ENCODE data around the gene SLC13A2.

Gene SLC13A2

DNA sequence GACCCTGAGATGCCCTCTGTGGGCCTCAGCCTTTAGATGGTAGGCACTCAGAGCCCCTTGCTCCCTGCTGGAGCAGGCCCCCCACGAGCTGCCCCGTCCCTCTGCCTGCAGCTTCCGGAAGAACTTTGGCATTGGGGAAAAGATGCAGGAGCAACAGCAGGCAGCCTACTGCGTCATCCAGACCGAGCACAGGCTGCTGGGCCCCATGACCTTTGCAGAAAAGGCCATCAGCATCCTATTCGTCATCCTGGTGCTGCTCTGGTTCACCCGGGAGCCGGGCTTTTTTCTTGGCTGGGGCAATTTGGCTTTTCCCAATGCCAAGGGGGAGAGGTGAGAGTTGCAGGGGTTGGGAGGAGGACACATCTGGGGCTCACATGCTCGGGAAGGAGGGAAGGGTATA, 20.0 kb downstream of the SLC13A2 start:
- DNase-seq (ENCODE audit: low spot score): peak; percentile 41

DNA sequence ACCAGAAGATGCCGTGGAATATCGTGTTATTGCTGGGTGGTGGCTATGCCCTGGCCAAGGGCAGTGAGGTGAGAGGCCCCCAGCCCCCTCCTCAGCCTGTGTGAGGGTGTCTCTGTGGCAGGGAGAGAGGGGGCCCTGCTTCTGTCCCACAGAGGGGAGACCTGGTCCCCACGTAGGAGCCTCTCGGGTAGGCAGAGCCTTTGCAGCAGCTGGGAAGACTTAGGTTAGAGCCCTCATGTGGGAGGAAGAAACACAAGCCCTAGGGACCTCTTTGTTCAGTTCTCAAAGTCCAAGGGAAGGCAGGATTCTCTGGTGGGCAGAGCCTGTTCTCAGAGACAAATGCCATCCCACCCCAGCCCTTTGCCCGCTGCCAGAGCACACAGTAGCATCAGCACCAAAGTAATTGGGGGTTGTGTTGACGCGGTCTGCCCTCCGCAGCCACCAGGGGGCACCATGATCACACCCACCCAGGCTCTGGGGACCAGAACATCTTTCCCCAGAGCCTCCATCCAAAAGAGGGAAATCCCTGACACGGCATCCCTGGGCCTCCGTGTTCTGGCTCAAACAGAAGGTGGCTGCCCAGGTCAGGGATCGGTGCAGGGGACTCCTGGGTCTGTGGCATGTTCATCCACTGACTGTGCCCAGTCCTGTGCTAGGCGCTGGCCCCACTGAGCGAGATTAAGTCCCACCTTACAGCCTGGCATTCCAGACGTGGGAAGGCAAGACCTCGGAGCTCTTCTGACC, 21.2 kb downstream of the SLC13A2 start:
- DNase-seq (ENCODE audit: low spot score): peak; percentile 93

DNA sequence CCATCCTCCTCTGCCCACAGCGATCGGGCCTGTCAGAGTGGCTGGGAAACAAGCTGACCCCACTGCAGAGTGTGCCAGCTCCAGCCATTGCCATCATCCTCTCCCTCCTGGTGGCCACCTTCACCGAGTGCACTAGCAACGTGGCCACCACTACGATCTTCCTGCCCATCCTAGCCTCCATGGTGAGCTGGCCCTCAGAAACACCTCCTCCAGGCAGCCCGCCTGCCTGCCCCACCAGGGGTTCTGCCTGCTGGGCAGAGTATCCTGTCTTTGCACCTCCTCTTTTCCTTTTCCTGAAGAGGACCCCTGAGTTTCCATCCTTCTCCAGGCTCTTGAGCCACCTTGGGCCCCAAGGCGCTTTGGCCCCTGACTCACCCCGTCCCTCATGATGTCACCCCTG, 22.2 kb downstream of the SLC13A2 start:
- no peak for DNase-seq (ENCODE audit: low spot score)

DNA sequence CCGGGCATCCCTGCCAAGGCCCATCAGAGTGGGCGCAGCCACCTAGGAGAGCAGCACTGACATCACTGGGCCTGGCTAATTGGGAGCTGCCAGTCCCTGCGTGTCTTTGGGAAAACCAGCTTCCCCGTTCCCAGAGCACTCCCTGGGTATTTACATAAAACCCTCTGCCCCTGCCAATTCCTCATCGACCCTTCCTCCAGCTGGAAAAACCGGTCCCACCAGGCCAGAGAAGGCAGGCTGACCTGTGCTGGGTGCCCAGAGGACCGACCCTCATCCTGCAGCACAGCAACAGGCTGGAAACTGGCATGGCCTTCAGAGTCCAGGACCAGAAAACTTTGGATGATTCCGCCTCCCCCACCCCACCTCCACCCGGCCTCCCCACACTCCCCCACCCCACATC, 24.5 kb downstream of the SLC13A2 start:
- no peak for DNase-seq (ENCODE audit: low spot score)

DNA sequence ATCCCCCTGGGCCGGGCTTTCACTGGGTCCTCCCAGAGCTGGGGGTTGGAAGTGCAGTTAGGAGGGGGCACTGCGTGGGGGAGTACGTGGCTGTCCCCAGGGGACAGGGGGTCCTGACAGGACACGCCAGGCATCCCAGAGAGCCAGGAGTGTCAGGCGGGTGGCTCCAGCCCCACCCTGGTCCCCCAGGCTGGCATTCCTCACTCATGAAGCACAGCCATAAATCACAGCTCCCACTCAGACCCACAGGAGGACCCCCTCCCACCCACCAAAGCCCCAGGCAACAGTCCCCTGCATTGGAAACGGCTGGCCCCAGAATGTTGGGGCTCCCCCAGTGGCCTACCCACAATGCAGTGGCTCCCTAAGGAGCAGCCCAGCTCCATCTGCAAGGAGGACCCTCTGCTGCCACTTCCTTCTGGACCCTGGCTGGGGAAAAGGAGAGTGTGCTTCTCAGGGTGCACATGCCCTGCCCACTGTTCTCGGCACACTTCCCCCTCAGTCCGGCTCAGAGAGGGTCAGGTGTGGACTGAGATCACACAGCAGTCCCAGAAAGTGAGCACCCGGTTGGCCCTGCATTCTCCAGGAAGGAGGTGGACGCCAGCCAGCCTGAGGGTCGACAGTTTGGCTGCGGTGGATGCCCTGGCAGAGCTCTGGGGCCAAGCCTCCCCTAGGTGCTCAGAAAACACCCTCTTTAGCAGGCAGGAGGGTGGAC, 25.4 kb downstream of the SLC13A2 start:
- no peak for DNase-seq (ENCODE audit: low spot score)

DNA sequence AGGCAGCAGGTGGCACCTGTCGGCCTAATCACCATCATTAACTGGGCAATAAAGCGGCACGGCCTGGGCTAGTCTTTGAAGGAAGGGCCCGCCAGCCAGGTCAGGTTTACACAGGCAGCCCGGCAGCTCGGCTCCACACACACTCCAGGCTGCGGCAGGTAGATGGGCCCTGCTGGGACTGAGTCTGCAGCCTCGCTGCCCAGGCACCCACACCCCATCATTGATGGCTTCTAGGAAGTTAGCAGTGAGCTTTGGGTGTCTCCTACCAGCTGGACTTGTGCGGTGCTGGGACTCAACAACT, 25.9 kb downstream of the SLC13A2 start:
- DNase-seq (ENCODE audit: low spot score): no peak

DNA sequence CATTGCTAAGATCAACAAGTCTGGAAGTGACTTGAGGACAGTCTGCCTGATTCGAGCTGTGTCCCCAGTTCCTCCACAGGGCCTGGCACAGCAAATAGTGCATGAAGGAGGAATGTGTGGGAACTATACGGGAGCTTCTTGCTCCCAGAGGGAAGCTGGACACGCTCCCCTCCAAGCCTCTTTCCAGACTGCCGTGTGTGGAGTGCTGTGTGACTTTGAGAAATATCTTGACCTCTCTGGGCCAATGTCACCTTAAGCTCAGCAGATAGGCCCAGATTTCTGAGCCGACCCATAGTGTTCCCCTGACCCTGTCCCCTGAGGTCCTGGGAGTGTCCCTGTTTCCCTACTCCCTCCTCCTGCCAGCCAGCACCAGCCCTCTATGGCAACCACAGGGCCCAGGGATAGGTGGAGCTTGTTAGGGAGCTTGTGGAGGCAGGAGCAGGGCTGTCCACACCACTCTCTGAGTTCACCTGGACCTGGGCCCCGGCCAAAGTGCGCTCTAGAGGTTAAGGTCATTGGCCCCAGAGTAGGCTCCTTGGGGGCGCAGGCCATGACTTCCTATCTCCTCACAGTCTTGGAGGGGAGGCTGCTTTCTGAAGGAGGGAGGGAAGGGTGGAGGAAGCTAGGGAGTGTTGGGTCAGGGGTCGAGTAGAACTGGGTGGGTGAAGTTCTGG, 26.4 kb downstream of the SLC13A2 start:
- DNase-seq (ENCODE audit: low spot score): no peak

DNA sequence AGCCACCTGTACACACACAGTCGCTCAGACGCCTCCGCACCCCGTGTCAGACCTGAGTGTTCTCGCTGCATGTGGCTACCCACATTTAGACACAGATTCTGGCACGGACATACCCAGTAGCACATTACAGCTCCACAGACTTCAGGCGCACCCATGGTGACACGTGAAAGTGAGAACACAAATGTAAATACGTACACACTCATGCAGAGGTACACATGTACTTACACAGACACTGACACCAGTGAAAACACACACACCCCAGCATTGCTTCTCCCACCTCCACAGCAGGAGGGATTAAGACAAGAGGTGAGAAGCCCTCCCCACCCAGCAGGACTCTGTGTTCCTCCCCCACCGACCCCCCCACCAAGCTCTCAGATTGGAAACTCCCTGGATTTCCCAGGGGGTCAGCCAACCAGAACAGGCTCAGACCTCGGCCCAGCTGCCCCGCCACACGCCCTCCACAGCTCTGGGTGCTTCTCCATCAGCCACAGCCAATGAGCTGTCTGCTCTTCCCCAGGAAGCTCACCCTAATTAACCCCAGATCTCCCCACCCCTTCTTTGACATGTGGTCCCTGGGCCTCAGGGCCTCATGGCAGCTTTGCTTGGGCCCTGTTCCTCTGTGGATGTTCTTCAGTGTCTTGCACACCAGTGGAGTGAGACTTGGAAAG, 27.4 kb downstream of the SLC13A2 start:
- DNase-seq (ENCODE audit: low spot score): no peak

DNA sequence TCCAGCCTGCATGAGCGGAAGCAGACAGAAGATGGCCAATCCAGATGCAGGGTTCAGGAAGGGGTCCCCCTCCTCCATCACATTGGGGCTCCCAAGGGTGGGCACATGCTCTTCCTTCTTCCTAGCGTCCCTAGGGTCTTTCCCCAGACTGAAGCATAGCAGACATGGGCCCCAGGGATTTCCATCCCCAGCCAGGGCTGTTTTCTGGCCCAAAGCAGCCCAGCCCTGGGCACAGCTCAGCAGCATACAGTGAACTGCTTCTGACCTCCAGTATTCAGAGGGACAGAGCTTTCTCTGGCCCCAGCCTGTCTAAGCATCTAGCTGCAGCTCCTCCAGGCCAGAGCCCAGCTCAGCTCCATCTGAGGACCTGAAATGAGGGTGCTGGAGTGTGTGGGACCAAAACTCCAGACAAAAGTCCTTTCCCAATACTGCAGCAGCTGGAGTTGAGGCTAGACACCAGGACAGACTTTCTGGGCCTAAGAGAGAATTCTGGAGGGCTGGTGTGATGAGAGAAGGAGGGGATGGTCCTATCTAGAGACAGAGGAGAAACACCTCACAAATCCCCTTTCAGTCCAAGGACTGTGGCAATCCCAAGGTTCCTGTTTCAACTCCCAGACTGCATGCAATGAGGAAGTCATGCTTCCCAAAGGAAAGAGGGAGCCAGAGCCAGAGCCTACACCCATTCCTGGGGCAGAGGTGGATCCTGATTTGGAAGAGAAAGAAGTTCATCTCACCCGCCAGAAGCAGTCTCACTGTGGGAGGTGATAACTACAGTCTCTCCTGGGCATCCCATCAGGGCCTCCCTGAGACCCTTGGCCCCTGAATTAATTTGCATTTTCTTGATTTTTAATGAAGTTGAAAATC, 28.2 kb downstream of the SLC13A2 start:
- no peak for DNase-seq (ENCODE audit: low spot score)

DNA sequence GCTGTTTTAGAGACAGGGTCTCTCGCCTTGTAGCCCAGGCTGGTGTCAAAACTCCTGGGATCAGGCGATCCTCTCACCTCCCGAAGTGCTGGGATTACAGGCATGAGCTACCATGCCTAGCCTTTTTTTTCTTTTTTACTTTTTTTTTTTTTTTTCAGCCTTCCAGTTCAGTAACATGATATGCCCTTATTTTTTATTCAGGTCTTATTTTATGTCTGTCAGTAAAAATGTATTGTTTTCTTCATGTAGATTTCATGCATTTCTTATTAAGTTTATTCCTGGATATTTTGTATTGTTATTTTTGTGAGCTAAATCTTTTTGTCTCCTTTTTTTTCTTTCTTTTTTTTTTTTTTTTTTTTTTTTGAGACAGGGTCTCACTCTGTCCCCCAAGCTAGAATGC, 30.0 kb downstream of the SLC13A2 start:
- no peak for DNase-seq (ENCODE audit: low spot score)

DNA sequence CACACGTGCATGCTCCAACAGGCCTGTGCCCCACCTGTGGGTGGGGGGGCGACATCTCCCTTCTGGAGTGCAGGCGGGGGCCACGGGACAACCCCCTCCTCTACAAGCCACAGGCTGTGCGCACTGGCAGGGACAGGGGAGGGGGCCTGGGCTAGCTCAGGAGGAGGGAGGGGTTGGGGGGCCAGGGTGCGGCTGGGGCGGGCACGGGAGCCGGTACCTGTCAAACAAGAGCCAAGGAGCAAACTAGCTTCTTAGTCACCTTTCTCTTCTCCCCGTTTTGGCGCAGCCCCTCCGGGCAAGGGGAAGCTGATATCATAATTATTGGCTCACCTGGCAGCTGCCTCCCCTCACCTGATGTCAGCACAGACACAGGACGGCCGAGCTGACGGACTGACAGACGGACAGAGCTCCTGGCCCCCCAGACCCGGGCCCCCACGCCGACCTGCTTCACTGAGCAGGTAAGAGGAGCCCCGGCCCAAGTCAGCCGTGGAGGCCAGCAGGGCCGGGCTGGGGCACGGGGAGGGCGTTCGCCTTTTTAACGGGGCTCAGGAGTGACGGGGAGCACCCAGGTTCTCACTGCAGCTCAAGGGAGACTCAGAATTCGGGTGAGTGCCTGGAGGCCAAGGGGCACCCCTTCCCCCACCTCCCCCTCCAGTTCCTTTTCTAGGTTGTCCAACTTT, 32.7 kb downstream of the SLC13A2 start, which contains the start of gene FOXN1:
FOXN1 (plus strand) TSS at position 363 of the 680 bp plus-strand sequence. CDS start 17,622 bp downstream, outside the sequence.
- no peak for DNase-seq (ENCODE audit: low spot score)

DNA sequence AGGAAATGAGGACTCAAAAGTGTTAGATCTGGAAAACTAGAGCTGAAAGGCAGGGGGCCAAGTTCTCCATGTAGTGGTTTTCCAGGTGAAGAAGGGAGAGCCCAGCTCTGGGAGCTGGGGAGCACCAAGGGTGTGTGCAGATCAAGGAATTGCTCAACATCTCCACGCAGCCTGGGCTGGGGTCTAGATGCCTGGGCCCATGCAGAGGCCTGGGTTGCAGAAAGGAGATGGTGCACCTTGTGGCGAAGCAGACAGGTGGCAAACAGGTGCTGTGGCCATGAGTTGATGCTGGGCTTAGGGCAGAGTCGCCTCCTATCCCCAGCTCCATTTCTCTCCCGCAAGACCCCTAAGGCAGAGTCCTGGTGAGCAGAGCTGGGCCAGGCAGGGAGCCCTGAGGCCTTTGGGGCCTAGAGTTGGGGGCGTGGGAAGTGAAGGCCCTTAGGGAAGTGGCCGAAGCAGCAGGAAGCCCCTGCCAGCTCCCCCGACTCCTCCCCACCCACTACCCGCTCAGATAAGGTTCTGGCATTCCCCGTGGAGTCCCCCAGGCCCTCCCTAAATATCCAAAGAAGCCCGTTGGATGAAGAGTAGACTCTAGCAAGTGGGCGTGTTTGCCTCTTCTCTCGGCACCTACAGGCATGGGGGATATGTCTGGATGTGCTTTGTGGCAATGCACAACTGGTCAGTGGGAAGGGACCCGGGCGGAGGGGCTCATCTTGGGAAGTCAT, 33.5 kb downstream of the SLC13A2 start:
- DNase-seq (ENCODE audit: low spot score): no peak

DNA sequence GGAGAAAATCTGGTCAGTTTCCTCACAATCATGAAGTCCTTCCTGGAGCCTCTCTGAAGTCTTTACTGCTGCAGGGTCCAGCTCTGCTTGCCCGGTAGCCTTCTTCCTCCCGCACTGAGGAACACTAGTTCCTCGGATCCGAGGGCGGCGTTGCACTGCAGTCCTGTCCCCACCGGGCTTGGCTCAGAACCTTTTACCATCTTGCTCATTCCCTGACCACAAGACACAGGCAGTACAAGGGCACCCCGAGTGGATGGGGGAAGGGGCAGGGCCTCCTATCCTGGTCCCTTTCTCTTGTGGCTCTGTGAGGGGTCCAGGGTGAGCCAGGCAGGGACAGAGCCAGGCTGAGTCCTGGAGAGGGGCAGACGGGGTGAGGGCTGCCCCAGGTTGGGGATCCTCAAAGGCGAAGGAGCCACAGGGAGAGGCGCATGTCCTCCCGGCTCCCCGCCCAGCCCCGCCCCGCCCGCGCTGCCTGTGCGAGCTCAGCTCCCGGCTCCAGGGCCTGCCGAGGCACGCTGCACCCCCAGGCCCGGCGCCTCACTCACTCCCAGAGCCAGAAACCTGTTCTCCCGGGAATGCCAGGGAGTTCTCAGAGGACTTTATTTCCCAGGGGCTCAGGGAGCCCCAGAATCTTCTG, 34.2 kb downstream of the SLC13A2 start:
- peak; percentile 35 for DNase-seq (ENCODE audit: low spot score)

DNA sequence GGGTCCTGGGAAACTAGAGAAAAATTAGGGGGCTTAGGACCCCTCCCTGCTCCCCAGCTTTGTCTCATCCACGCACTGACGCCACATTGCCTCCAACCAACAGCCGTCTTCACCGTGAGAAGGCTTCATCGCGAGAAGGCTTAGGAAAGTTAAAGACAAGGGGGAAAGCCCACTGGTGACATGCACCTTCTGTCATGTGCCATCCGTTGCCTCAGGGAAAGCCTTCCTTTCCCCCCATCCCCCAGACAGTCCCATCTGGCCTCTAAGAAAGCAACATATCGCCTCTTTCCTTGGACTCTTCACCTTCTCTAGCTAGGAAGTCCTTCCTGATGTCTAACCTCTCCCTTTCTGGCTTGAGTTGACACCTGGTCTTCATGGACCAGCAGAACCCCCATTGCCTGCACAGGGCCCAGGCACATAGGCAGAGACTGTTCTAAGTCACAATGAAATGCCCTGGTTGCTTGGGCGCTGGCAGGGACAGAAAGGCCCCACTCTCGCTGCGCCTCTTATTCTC, 34.8 kb downstream of the SLC13A2 start:
- no peak for DNase-seq (ENCODE audit: low spot score)

DNA sequence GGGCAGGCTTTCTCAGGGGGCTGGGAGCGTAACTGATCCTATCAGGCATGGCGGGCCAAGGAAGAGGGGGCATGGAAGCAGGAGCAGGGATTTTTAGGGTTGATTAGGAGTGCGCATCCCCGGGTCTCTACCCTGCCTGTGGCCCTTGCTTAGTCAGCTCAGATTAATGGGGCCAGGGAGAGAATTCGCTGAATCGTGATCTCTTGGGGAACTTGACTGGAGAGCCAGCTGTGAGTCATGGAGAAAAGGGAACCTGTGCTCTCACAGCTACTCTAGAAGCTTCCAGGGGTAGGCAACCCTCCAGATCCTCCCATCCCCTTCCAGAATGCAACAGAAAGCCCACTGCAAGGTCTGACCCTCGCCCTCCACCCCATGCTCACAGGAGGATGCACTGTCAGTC, 36.3 kb downstream of the SLC13A2 start:
- DNase-seq (ENCODE audit: low spot score): no peak

DNA sequence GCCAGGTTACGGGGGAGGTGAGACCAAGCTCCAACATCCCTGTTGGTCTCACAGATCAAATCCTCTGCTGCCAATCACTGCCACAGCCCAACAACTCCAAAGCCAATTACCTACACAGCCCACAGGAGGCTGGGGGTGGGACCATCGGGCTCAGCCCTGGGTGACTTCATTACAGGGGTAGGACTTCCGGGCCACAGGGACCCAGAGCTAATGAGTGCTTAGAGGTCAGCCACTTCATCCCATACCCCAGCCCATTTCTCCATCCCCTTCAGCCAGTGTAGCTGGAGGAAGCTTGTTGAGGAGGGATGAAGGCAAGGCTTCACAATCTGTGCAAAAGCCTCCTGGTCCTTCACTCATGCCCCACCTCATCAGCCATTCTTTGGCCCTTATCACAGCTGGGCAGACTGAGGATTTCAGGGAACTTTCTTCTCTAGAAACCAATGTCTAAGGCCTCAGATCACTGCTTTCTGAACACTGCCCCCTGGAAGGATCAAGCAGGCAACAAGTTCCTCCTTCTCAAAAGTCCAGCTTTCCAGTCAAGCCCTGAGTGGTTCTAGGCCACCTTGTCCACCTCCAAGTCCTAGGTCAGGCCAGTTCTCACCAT, 38.5 kb downstream of the SLC13A2 start:
- no peak for DNase-seq (ENCODE audit: low spot score)

DNA sequence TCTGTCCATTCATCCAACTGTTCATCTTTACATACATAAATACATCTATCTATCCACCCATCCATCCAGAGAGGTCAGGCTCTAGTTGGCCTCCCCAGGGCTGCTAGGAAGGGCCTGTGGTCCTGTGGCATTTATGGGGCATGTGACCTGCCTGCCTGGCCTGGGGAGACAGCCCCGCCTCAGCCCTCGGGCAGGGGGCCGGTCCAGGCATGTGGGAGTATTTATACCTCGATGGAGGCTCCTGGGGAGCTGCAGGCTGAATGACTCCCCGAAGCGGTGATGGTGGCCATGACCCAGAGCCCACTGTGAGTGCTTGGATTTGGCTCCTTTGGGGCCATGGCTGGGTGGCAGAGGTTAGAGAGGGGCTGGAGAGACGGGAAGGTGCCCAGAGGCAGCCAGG, 40.0 kb downstream of the SLC13A2 start:
- DNase-seq (ENCODE audit: low spot score): no peak

DNA sequence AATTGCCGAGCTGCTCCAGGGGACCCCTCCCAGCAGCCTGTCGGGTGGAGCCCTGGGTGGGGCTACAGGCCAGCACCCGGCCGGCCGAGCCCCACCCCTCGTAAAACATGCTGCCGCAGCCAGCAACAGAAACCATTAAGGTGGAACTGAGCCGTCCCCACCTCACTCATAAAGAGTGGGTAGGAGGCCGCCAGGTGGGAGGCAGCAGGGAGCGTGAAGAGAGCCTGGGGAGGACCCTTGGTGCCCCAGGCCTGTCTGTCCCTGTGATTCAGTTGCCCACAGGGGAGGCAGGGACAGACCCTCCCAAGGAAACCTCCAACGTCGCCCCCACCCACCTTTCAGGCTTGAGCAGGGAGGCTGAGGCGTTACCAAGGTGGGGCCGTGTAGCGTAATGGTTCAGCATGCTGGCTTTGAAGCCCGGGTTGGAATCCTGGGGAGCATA, 41.1 kb downstream of the SLC13A2 start:
- DNase-seq (ENCODE audit: low spot score): no peak

DNA sequence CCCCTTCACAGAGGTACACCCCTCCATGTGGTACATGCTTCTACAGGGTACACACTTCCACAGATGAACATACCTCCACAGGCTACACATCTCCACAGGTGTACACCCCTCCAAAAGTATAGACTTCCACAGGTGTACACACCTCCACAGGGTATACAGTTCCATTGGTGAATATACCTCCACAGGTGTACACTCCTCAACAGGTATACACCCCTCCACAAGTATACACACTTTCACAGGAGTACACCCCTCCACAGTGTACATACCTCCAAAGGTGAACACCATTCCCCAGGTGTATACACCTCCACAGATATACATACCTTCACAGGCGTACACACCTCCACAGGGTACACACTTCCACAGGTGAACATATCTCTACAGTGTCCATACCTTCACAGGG, 42.1 kb downstream of the SLC13A2 start:
- DNase-seq (ENCODE audit: low spot score): no peak
